K562 (cell line): Measurements from ENCODE around the gene TMEM114. TPM values are rescaled to one million over a fixed set of nuclear protein-coding genes. Genes with fewer than 3 reads are reported as not detected.

Experiments used
- ATAC-seq: fragments of 200-7000 bp; cut with Tn5 transposase; 3 replicates; pipeline ENCODE4 v1.9.1; 2020; ENCODE audit warnings: moderate library complexity
- BruUV-seq: library from RNA; stranded (reverse); fragments of 400-500 nt; replicated peaks from 2 replicates; lab custom pipeline; 2021; lab: Mats Ljungman, UMichigan
- CTCF ChIA-PET: fragments of 300-600 bp; formaldehyde crosslinking; extraction: SDS; loops from one replicate; lab custom pipeline; 2021; ENCODE audit warnings: low intra/inter-chr PET ratio; lab: Yijun Ruan, JAX
- POLR2A ChIA-PET: fragments of 300-600, 350-650 bp; sonication (Branson Sonifier 250); formaldehyde crosslinking; extraction: SDS; loops from one replicate; lab custom pipeline; 2021; ENCODE audit warnings: antibody characterized with exemption, inconsistent platforms; lab: Yijun Ruan, JAX
- DNase-seq, 4 experiments: peaks; one replicate each; pipeline versions ENCODE4 v3.0.0 to v3.0.0-alpha.2; 2011 to 2018; ENCODE audit warnings: low spot score in 3 of 4, mixed read lengths in 3 of 4; ENCODE audit errors: extremely low read depth in 1 of 4
- FAIRE-seq: peaks from 2 replicates; lab custom pipeline; 2011; peaks lifted over from hg19 to GRCh38; lab: Jason Lieb, UNC
- H2AFZ ChIP-seq: 2 replicates; pipeline ENCODE4 v1.6.0; 2011; ENCODE audit warnings: low read depth, low read length, control low read depth, inconsistent platforms
- H3K27ac ChIP-seq: fragments of 200-600 bp; 3 replicates; pipeline ENCODE4 v1.8.0; 2011; ENCODE audit warnings: low read depth, mild to moderate bottlenecking, control low read depth, inconsistent platforms, low read length, moderate library complexity, mixed read lengths; ENCODE audit errors: extremely low read depth
- H3K27me3 ChIP-seq, 2 experiments: fragments of 300-600 bp in 1 of 2; 2 replicates in 1 of 2; 3 replicates in 1 of 2; pipeline versions ENCODE4 v1.6.0 to v1.8.0; 2011; ENCODE audit warnings: inconsistent platforms in 2 of 2, low read length in 2 of 2, mild to moderate bottlenecking in 1 of 2, mixed read lengths in 1 of 2, moderate library complexity in 1 of 2; ENCODE audit not compliant: control insufficient read depth in 2 of 2, insufficient read depth in 2 of 2
- H3K36me3 ChIP-seq: fragments of 300-600 bp; 3 replicates; pipeline ENCODE4 v1.8.0; 2011; ENCODE audit warnings: mild to moderate bottlenecking, low read length, inconsistent platforms; ENCODE audit not compliant: control insufficient read depth, insufficient read depth
- H3K4me1 ChIP-seq, 2 experiments: fragments of 200-600 bp in 1 of 2; replicated peaks in 1 of 2; 2 replicates in 1 of 2; 3 replicates in 1 of 2; pipeline versions ENCODE4 v1.5.1 to v1.8.0; 2011; ENCODE audit warnings: inconsistent platforms in 2 of 2, low read length in 2 of 2, mild to moderate bottlenecking in 1 of 2, mixed read lengths in 1 of 2, moderate library complexity in 1 of 2; ENCODE audit not compliant: control insufficient read depth in 2 of 2, insufficient read depth in 2 of 2
- H3K4me2 ChIP-seq: 2 replicates; pipeline ENCODE4 v1.6.1; 2011; ENCODE audit warnings: low read length, control low read depth, inconsistent platforms, mixed read lengths; ENCODE audit not compliant: insufficient read depth
- H3K4me3 ChIP-seq: fragments of 200-600 bp; sonication (generic), shearing (Covaris generic); 2 replicates; pipeline ENCODE4 v1.5.1; 2016; ENCODE audit warnings: control low read depth, inconsistent platforms
- H3K79me2 ChIP-seq: fragments of 200-600 bp; 3 replicates; pipeline ENCODE4 v1.8.0; 2011; ENCODE audit warnings: low read length, inconsistent platforms; ENCODE audit not compliant: control insufficient read depth, insufficient read depth
- H3K9ac ChIP-seq, 2 experiments: 2 replicates each; pipeline versions ENCODE4 v1.6.0 to v1.6.1; 2011; ENCODE audit warnings: low read depth in 2 of 2, low read length in 2 of 2, control low read depth in 1 of 2, inconsistent platforms in 1 of 2, mild to moderate bottlenecking in 1 of 2, mixed read lengths in 1 of 2; ENCODE audit not compliant: insufficient read depth in 1 of 2
- H3K9me1 ChIP-seq: one replicate; pipeline ENCODE4 v1.6.0; 2011; ENCODE audit warnings: inconsistent platforms, mild to moderate bottlenecking, low read length, moderate library complexity; ENCODE audit not compliant: control insufficient read depth, insufficient read depth
- H3K9me3 ChIP-seq: replicated peaks from 2 replicates; pipeline ENCODE4 v1.5.1; 2011; ENCODE audit warnings: low read depth, low read length, inconsistent platforms; ENCODE audit not compliant: control insufficient read depth, insufficient read depth
- H4K20me1 ChIP-seq: replicated peaks from 2 replicates; pipeline ENCODE4 v1.6.1; 2011; ENCODE audit warnings: low read length, inconsistent platforms, mixed read lengths; ENCODE audit not compliant: control insufficient read depth, insufficient read depth
- ASH1L ChIP-seq: fragments of 450-650 bp; IDR thresholded peaks from 2 replicates; pipeline ENCODE4 v1.6.1; 2018; ENCODE audit warnings: borderline replicate concordance, mild to moderate bottlenecking, low read depth; ENCODE audit not compliant: partially characterized antibody
- CBX3 ChIP-seq, 2 experiments: IDR thresholded peaks; 1 replicate in 1 of 2; 2 replicates in 1 of 2; pipeline ENCODE4 v1.6.1; 2012; ENCODE audit warnings: inconsistent platforms in 2 of 2, low read length in 2 of 2, borderline replicate concordance in 1 of 2, control low read depth in 1 of 2
- DNMT1 ChIP-seq: fragments of 450-650 bp; IDR thresholded peaks from 2 replicates; pipeline ENCODE4 v1.6.1; 2016; ENCODE audit warnings: antibody characterized with exemption, mild to moderate bottlenecking
- E4F1 ChIP-seq: fragments of 250-450 bp; sonication (Bioruptor Pico); IDR thresholded peaks from 2 replicates; pipeline ENCODE4 v1.5.0; 2021; ENCODE audit warnings: mild to moderate bottlenecking, borderline replicate concordance
- GTF2B ChIP-seq: IDR thresholded peaks from 2 replicates; pipeline ENCODE4 v1.6.1; 2011; ENCODE audit not compliant: insufficient read length; ENCODE audit errors: extremely low read depth
- PHF21A ChIP-seq: fragments of 450-650 bp; IDR thresholded peaks from 2 replicates; pipeline ENCODE4 v1.6.1; 2017; ENCODE audit warnings: low read depth, borderline replicate concordance
- RHOXF2B ChIP-seq: fragments of 250-450 bp; sonication (Bioruptor Pico); conservative IDR thresholded peaks from 2 replicates; pipeline ENCODE4 v1.5.1; 2021
- SREBF2 ChIP-seq: sonication (generic); formaldehyde crosslinking; IDR thresholded peaks from 2 replicates; pipeline ENCODE4 v1.4.0; 2020; ENCODE audit warnings: mild to moderate bottlenecking, missing genetic modification reagents
- XRCC4 ChIP-seq: IDR thresholded peaks from one replicate; pipeline ENCODE4 v1.6.1; 2011; ENCODE audit not compliant: insufficient read depth, insufficient read length; ENCODE audit errors: extremely low read depth
- ZNF609 ChIP-seq: sonication (generic); formaldehyde crosslinking; IDR thresholded peaks from 2 replicates; pipeline ENCODE4 v1.8.1; 2023; ENCODE audit warnings: missing genetic modification reagents, mild to moderate bottlenecking, borderline replicate concordance
- WGBS: fragments of 100-300 bp; shearing (Covaris generic); methylation state at CpG from one replicate; pipeline ENCODE4 v1.1.6; 2016; ENCODE audit warnings: low coverage, mixed read lengths; ENCODE audit not compliant: insufficient coverage; ENCODE audit errors: missing lambda C conversion rate; 5-methylcytosine and 5-hydroxymethylcytosine counted together
- in situ Hi-C: fragments of 300-500 bp; cut with MboI; formaldehyde crosslinking; loops from 4 replicates; pipeline ENCODE4 v1.15.0; 2018; ENCODE audit warnings: inconsistent platforms, mixed read lengths
- intact Hi-C: fragments of 100-400 bp; cut with micrococcal nuclease; formaldehyde crosslinking; loops from 2 replicates; pipeline ENCODE4 v1.14.2; 2022
- polyA plus RNA-seq, 8 experiments: library from polyadenylated mRNA; depleted of rRNA in 4 of 8; stranded (reverse) in 5 of 8; unstranded in 3 of 8; fragments of >200 nt; fragmentation: Nextera tagmentation in 2 of 8; fragmentation: Illumina TruSeq in 1 of 8; extraction: Ambion mirVana in 2 of 8; extraction: Trizol in 1 of 8; gene quantifications; 2 replicates each; pipeline versions ENCODE4 v1.2.1 to v1.2.3, GENCODE V29; 2011 to 2014; ENCODE audit warnings: inconsistent platforms in 1 of 8, missing spikeins in 1 of 8
- total RNA-seq, 7 experiments: library from RNA; depleted of rRNA in 6 of 7; stranded (reverse); fragments of >200 nt in 6 of 7; fragmentation: Illumina TruSeq in 2 of 7; extraction: Trizol in 2 of 7; gene quantifications; 2 replicates each; pipeline versions ENCODE4 v1.2.1 to v1.2.3, GENCODE V29; 2011 to 2021; ENCODE audit warnings: low replicate concordance in 1 of 7

Gene TMEM114
- total and polyA plus RNA-seq, 9 of the 15 experiments (the other 6 are each of a cell fraction or from before 2014, with no cell fraction given), result not detected

- TF ChIP-seq XRCC4, result no peak
Measured at GRCh38 chr16:8541868-8542267, 48.4 kb downstream of the TMEM114 start (continued).

GRCh38 chr16:8537691-8538342 lies 52.5 kb downstream of the TMEM114 start:
- Histone ChIP-seq H3K27me3 (peaks cover 4 to 19% of the 10 kb centered on the region in 2 experiments), H3K4me2 (no peak overlapping the region), H3K27ac (no peak overlapping the region), H3K9ac (no peak overlapping the region), H4K20me1 (no peaks in the 10 kb centered on the region), H3K36me3 (no peaks in the 10 kb centered on the region), H3K4me3 (no peak overlapping the region), H2AFZ (no peak overlapping the region), H3K9me1 (no peaks in the 10 kb centered on the region), H3K4me1 (no peaks in the 10 kb centered on the region), H3K9me3 (no peaks in the 10 kb centered on the region), H3K79me2 (no peaks in the 10 kb centered on the region)
- TF ChIP-seq CBX3 (IDR thresholded peaks at IDR 0.05; ENCODE audit: borderline replicate concordance in 1 of 2, low read length in 2 of 2) (no peak), GTF2B (no peak), E4F1 (CRISPR knock-in tag) (no peak), DNMT1 (no peak), SREBF2 (CRISPR knock-in tag) (no peak), PHF21A (no peak), RHOXF2B (CRISPR knock-in tag) (no peak), ZNF609 (no peak), ASH1L (no peak)
- intact Hi-C loops (no loop called here), in situ Hi-C loops (no loop called here)
- DNase-seq, result no peak
- POLR2A ChIA-PET, result no interaction called here
- FAIRE-seq, result no peak
- CTCF ChIA-PET, result no interaction called here
- 0% methylated on average over 5 of the region's 6 CpGs for WGBS
- no peak for ATAC-seq
- no TSS peak for BruUV-seq
